PC-9 (cell line): ENCODE results near the gene VWA5B1.

Experiments
- EZH2 ChIP-seq: fragments of 200-600 bp; sonication (generic); IDR thresholded peaks from 2 replicates; pipeline ENCODE4 v1.8.0; 2017; ENCODE audit warnings: antibody characterized with exemption, low read depth
- TF ChIP-seq, protein P1 (sequence below): fragments of 200-600 bp; sonication (generic); conservative IDR thresholded peaks from 2 replicates; pipeline ENCODE4 v1.6.1; 2017; ENCODE audit warnings: mixed run types, antibody characterized with exemption, mild to moderate bottlenecking, moderate library complexity

- TF ChIP-seq, protein P1, sequence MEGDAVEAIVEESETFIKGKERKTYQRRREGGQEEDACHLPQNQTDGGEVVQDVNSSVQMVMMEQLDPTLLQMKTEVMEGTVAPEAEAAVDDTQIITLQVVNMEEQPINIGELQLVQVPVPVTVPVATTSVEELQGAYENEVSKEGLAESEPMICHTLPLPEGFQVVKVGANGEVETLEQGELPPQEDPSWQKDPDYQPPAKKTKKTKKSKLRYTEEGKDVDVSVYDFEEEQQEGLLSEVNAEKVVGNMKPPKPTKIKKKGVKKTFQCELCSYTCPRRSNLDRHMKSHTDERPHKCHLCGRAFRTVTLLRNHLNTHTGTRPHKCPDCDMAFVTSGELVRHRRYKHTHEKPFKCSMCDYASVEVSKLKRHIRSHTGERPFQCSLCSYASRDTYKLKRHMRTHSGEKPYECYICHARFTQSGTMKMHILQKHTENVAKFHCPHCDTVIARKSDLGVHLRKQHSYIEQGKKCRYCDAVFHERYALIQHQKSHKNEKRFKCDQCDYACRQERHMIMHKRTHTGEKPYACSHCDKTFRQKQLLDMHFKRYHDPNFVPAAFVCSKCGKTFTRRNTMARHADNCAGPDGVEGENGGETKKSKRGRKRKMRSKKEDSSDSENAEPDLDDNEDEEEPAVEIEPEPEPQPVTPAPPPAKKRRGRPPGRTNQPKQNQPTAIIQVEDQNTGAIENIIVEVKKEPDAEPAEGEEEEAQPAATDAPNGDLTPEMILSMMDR = no peak
- no peak for TF ChIP-seq EZH2
Measured at GRCh38 chr1:20318971-20319370, 28.3 kb downstream of the VWA5B1 start.
